Tibial nerve (tissue), 4 donors: ENCODE results near the gene CCBE1.

Experiments
- CTCF ChIP-seq, 5 experiments: fragments of 200-600 bp in 3 of 5; fragments of 450-650 bp in 2 of 5; sonication (generic) in 3 of 5; IDR thresholded peaks; one replicate each; pipeline ENCODE4 v1.5.1; 2016 to 2019; ENCODE audit warnings: antibody characterized with exemption in 5 of 5, mild to moderate bottlenecking in 3 of 5, moderate library complexity in 2 of 5
- EP300 ChIP-seq, 2 donors: sonication (generic); formaldehyde crosslinking; IDR thresholded peaks; one replicate each; pipeline ENCODE4 v1.6.1; 2017; ENCODE audit warnings: antibody characterized with exemption in 2 of 2, mild to moderate bottlenecking in 1 of 2
- POLR2A ChIP-seq, 2 donors: fragments of 450-650 bp; IDR thresholded peaks; one replicate each; pipeline ENCODE4 v1.6.1; 2017; ENCODE audit warnings: antibody characterized with exemption in 2 of 2, mild to moderate bottlenecking in 2 of 2, moderate library complexity in 2 of 2

DNA sequence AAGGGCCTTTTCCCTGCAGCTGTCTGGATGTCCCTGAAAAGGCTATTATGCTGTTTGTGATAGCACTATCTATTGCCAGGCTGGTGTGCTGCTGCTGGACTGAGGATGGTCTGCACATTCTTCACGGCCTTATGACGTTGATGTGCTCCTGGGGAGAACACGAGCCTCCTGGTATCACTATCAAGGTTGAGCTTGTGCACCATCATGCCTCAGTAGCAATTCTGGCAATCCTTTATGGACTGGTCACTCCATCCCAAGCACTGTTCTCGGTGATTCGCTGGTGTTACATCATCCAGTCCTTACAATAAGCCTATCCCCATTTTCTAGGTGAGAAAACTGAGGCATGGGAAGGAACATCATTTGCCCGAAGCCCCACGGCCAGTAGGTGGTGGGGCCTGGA lies 18.2 kb upstream of the CCBE1 start:
- no peak for TF ChIP-seq CTCF (IDR thresholded peaks at IDR 0.05)
- no peak for TF ChIP-seq POLR2A (IDR thresholded peaks at IDR 0.05)
- TF ChIP-seq EP300 (IDR thresholded peaks at IDR 0.05): no peak
